ENCODE results near the gene TNFRSF13B. TPM values are rescaled to one million over a fixed set of nuclear protein-coding genes. Genes with fewer than 3 reads are reported as not detected.
"Not testable (repeated sequence)": the region's sequence is repeated elsewhere in the genome, so short reads cannot be mapped to it uniquely, and the experiment has no call there.

TNFRSF13B gene
- total RNA-seq, 1 experiment from 2014 or later, result not detected

DNA sequence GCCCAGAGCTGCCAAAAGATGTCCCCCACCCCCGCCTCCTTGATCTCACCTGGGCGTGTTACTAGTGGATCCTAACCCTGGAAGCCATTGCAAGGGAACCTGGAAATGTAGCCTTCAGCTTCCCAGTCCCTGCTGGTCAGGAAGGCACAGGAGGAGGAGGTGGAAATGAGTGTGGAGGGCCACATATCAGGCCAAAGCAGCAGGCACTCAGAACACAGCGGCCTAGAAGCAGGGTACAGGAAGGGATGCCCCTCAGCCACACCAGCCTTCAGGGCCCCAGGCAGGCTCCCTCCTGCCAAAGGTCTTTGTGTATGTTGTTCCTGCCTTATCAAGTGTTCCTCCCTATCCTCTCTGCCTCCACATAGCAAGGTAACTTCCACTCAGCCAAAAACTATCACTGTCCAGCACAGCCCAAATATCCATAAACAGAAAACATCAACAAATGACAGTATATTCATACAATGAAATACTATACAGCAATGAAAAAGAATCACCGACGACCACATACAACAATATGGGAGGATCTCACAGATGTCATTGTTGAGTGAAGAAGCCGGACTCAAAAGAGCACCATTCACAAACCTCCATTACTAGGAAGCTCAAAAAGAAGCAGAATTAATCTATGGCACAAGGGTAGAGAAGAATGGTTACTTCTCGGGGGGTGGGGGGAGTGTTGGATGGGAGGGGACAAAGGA, 28.2 kb upstream of the TNFRSF13B start:
- Histone ChIP-seq H3K4me2 (ENCODE audit: low read length) (no peak overlapping the region), H3K9ac (ENCODE audit: low read length) (no peak overlapping the region), H3F3A (ENCODE audit: low read length, unreplicated experiment) (no peaks in the 10 kb centered on the region), H3K9me3 (ENCODE audit: low read length) (no peaks in the 10 kb centered on the region), H3K4me1 (ENCODE audit: insufficient read depth, low read length) (peaks cover 4% of the 10 kb centered on the region; the same call in 1 of the 2 replicates), H3K27me3 (ENCODE audit: low read length) (no peaks in the 10 kb centered on the region), H3K4me3 (ENCODE audit: low read length) (no peak overlapping the region), H3K27ac (ENCODE audit: low read length) (no peak overlapping the region), H3K9me2 (replicated peaks; ENCODE audit: low read length) (no peaks in the 10 kb centered on the region), H3K36me3 (ENCODE audit: low read depth, low read length) (no peaks in the 10 kb centered on the region), H4K20me1 (ENCODE audit: low read length) (no peaks in the 10 kb centered on the region), H2AFZ (ENCODE audit: low read length) (no peak overlapping the region), H3K79me2 (ENCODE audit: low read length) (no peaks in the 10 kb centered on the region)
- intact Hi-C loops (cut with micrococcal nuclease), result loop anchor here (5.0 to 10.0 kb wide), 2 partner anchors 47 to 155 kb away; no protein-coding TSS in a partner anchor
- BruUV-seq (replicated peaks), result no TSS peak
- no peak for DNase-seq
- POLR2A ChIA-PET (ENCODE audit: unreplicated experiment), result no interaction called here
- ATAC-seq, result no peak
- TF ChIP-seq EZH2phosphoT487 (IDR thresholded peaks at IDR 0.05; ENCODE audit: borderline replicate concordance, low read length), result no peak
- TF ChIP-seq EZH2 (IDR thresholded peaks at IDR 0.05; ENCODE audit: low read length, unreplicated experiment), result no peak
- CTCF ChIA-PET, result no interaction called here

DNA sequence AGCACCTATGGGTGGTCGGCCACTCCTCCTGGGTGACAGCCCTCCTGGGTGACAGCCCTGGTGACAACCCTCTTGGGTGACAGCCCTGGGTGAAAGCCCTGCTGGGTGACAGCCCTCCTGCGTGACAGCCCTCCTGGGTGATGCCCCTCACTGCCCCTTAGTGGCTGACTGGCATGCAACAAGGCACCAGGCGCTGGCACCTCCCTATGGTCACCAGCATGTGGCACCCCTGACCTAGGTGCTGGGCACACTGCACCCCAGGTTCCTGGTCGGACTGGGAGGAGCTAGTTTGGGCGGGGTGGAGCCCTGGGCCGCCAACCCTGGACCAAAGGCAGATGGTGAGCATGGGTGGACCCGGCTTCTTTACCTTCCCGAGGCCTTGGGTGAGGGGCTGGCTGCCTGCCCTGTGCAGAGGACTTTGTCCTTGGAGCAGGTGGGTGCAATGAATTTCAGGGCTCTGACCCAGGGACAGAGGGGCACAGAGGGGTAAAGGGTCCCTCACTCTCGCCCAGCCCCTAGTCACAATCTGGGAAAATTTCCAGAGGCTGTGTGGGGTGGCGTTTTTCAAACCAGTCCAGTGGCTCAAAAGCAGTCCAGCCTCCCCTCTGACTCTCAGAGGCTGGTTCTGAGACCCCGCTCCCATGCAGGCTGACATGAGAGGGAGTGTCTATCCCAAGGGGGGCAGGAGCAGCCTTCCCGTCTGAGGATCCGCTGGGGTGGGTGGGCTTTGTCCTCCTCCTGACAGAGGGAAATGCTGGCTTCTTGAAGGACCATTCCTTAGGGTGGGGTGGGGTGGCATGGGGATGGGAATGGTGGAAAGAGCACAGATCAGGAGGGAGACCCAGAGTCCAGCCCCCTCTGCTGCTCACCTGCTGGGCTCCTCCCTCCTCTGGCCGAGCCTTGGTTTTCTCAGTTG, 25.9 kb upstream of the TNFRSF13B start:
- H3K79me2 ChIP-seq (ENCODE audit: low read length), result no peaks in the 10 kb centered on the region
- no peak overlapping the region for H2AFZ ChIP-seq (ENCODE audit: low read length)
- H3K9me2 ChIP-seq (replicated peaks; ENCODE audit: low read length), result no peaks in the 10 kb centered on the region
- H4K20me1 ChIP-seq (ENCODE audit: low read length), result no peaks in the 10 kb centered on the region
- intact Hi-C loops (cut with micrococcal nuclease), result no loop called here
- no peaks in the 10 kb centered on the region for H3K9me3 ChIP-seq (ENCODE audit: low read length)
- no peaks in the 10 kb centered on the region for H3K27me3 ChIP-seq (ENCODE audit: low read length)
- H3K36me3 ChIP-seq (ENCODE audit: low read depth, low read length), result no peaks in the 10 kb centered on the region
- no peak overlapping the region for H3K4me3 ChIP-seq (ENCODE audit: low read length)
- TF ChIP-seq, protein P1, sequence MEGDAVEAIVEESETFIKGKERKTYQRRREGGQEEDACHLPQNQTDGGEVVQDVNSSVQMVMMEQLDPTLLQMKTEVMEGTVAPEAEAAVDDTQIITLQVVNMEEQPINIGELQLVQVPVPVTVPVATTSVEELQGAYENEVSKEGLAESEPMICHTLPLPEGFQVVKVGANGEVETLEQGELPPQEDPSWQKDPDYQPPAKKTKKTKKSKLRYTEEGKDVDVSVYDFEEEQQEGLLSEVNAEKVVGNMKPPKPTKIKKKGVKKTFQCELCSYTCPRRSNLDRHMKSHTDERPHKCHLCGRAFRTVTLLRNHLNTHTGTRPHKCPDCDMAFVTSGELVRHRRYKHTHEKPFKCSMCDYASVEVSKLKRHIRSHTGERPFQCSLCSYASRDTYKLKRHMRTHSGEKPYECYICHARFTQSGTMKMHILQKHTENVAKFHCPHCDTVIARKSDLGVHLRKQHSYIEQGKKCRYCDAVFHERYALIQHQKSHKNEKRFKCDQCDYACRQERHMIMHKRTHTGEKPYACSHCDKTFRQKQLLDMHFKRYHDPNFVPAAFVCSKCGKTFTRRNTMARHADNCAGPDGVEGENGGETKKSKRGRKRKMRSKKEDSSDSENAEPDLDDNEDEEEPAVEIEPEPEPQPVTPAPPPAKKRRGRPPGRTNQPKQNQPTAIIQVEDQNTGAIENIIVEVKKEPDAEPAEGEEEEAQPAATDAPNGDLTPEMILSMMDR (conservative IDR thresholded peaks at IDR 0.05; ENCODE audit: low read depth, low read length), result peak; percentile 58
- TF ChIP-seq EZH2 (IDR thresholded peaks at IDR 0.05; ENCODE audit: low read length, unreplicated experiment), result no peak
- peaks cover 4% of the 10 kb centered on the region; the same call in 1 of the 2 replicates for H3K4me1 ChIP-seq (ENCODE audit: insufficient read depth, low read length)
- no peaks in the 10 kb centered on the region for H3F3A ChIP-seq (ENCODE audit: low read length, unreplicated experiment)
- no peak overlapping the region for H3K9ac ChIP-seq (ENCODE audit: low read length)
- no peak overlapping the region for H3K4me2 ChIP-seq (ENCODE audit: low read length)
- ChIA-PET POLR2A (ENCODE audit: unreplicated experiment) (no interaction called here), CTCF (no interaction called here)
- H3K27ac ChIP-seq (ENCODE audit: low read length), result no peak overlapping the region
- ATAC-seq (peak; percentile 8; the same call in 1 of the 2 replicates), DNase-seq (peak; percentile 28)
- no TSS peak for BruUV-seq (replicated peaks)

DNA sequence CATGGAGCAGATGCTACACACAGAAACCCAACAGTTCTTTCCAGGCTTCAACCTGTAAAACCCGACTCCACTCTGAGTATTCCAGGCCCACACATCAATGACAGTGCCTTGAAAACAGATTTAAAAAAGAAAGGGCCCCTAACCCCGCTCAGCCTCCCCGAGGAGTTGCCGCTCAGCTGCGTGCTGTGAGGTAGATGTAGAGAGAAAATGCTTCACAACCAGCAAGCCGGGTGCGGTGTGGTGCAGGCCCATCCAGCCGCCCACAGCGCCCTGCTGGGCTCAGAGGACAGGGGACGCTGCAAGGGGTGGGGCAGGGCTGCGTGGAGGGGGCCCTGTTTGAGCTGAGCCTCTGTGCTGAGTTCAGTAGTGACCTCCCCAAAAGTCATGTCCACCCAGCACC, 24.8 kb upstream of the TNFRSF13B start:
- H4K20me1 ChIP-seq (ENCODE audit: low read length); BruUV-seq (replicated peaks); H3K9ac ChIP-seq (ENCODE audit: low read length); H3K36me3 ChIP-seq (ENCODE audit: low read depth, low read length); H3K9me3 ChIP-seq (ENCODE audit: low read length); DNase-seq; H3F3A ChIP-seq (ENCODE audit: low read length, unreplicated experiment); H3K4me2 ChIP-seq (ENCODE audit: low read length); H2AFZ ChIP-seq (ENCODE audit: low read length); H3K4me1 ChIP-seq (ENCODE audit: insufficient read depth, low read length); CTCF ChIA-PET; ATAC-seq; intact Hi-C loops (cut with micrococcal nuclease); H3K79me2 ChIP-seq (ENCODE audit: low read length); H3K27ac ChIP-seq (ENCODE audit: low read length); H3K27me3 ChIP-seq (ENCODE audit: low read length); H3K4me3 ChIP-seq (ENCODE audit: low read length); POLR2A ChIA-PET (ENCODE audit: unreplicated experiment); H3K9me2 ChIP-seq (replicated peaks; ENCODE audit: low read length): not testable (repeated sequence)
